ENCODE results near the gene CRACDL.

CRACDL gene

GRCh38 chr2:98924038-98924830, 11.8 kb downstream of the CRACDL start:
- DNase-seq = no peak

- no peak for DNase-seq
These were observed 12.6 kb downstream of the CRACDL start for GRCh38 chr2:98923244-98923940.

GRCh38 chr2:98921062-98921461, 15.0 kb downstream of the CRACDL start:
- DNase-seq = no peak

- no peak for DNase-seq
These were observed 19.0 kb downstream of the CRACDL start for GRCh38 chr2:98917031-98917471.

- DNase-seq = no peak
These were observed 20.2 kb downstream of the CRACDL start for GRCh38 chr2:98915751-98916358.

GRCh38 chr2:98914713-98915580, 21.1 kb downstream of the CRACDL start:
- no peak for DNase-seq

GRCh38 chr2:98913916-98914712, 21.9 kb downstream of the CRACDL start:
- no peak for DNase-seq

GRCh38 chr2:98912957-98913915, 22.8 kb downstream of the CRACDL start:
- no peak for DNase-seq

GRCh38 chr2:98912221-98912851, 23.7 kb downstream of the CRACDL start:
- DNase-seq = no peak

GRCh38 chr2:98911376-98912154, 24.5 kb downstream of the CRACDL start:
- DNase-seq = no peak

GRCh38 chr2:98911126-98911375, 25.0 kb downstream of the CRACDL start:
- DNase-seq = no peak

- DNase-seq = no peak
These were observed 25.5 kb downstream of the CRACDL start for GRCh38 chr2:98910349-98911125.

- peak; percentile 18 to 31 for DNase-seq
These were observed 26.5 kb downstream of the CRACDL start for GRCh38 chr2:98909317-98910211.

- DNase-seq = peak in 1 of 2 donors; percentile 7
These were observed 27.1 kb downstream of the CRACDL start for GRCh38 chr2:98908931-98909316.

GRCh38 chr2:98907966-98908905, 27.8 kb downstream of the CRACDL start:
- no peak for DNase-seq

- DNase-seq = no peak
These were observed 28.6 kb downstream of the CRACDL start for GRCh38 chr2:98907385-98907784.

All from inflammatory macrophage treated with lipopolysaccharide for 1 hour (primary cell).